Effector CD4-positive, alpha-beta T cell (primary cell): ENCODE results near the gene MYT1.
"Not testable (repeated sequence)": the region's sequence is repeated elsewhere in the genome, so short reads cannot be mapped to it uniquely, and the experiment has no call there.

ENCODE experiments used
- DNase-seq: peaks from one replicate; pipeline ENCODE4 v3.0.0-alpha.2; 2020

Gene MYT1

DNA sequence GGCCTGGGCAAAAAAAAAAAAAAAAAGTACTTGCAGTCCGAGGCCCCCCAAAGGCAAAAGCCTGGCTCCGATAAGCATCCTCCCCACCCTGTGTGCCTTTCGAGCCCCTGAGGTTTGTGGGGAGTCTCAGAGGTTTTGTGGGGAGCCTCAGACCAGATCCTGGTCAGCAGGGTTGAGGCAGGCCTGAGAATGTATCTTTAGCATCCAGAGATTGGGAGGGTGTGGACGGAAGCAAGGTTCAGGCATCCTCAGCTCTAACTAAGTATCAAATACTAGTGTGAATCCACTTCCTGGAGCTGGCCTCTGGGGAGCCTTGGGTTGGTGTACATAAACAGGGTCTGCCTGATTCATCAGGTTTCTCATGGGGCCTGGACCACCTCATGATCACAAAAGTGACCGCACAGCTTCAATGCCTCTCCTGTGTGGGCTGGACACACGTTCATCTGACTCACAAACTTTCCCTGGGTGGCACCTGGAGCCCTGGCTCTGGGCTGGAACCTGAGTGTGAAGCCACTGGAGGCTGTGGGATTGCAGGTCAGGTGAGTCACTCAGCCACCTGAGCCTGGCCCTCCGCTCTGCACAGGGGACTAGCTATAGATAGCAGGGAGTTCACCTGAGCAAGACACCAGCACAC is 115.7 kb downstream of the MYT1 start:
- DNase-seq: no peak

DNA sequence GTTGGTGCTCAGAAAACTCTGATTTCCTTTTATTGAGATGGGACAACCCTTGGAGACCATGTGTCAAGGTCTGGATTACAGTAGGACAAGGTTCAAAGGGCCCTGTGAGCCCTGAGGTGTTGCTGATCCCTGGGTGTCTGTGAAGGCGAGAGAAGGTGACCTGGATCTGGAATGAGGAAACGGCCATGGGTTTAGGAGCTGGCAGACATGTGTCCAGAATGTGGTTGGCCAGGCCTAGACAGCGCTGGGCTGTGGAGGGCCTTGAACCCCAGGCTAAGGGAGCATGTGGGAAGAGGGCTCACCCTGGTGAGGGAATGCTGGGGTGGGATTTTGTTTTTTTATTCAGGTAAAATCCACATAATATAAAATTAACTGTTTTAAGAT is 116.2 kb downstream of the MYT1 start:
- no peak for DNase-seq

DNA sequence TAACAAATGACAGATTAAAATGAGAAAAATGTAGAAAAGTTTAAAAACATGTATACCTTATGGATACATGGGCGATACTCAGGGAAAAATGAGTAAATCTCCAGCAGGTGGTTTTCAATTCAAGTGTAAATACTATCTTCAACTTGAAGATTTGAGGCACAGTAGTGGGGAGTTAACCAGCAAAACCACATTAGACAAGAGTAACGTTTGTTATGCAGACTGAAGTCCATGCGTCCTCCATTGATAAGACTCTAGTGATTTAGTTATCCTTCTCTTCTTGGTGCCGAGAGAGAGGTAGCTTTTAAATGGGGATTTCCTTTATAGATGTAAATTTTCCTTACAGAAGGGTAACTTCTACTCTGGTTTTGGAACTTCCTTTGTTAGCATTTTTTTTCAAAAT is 119.4 kb downstream of the MYT1 start:
- no peak for DNase-seq

DNA sequence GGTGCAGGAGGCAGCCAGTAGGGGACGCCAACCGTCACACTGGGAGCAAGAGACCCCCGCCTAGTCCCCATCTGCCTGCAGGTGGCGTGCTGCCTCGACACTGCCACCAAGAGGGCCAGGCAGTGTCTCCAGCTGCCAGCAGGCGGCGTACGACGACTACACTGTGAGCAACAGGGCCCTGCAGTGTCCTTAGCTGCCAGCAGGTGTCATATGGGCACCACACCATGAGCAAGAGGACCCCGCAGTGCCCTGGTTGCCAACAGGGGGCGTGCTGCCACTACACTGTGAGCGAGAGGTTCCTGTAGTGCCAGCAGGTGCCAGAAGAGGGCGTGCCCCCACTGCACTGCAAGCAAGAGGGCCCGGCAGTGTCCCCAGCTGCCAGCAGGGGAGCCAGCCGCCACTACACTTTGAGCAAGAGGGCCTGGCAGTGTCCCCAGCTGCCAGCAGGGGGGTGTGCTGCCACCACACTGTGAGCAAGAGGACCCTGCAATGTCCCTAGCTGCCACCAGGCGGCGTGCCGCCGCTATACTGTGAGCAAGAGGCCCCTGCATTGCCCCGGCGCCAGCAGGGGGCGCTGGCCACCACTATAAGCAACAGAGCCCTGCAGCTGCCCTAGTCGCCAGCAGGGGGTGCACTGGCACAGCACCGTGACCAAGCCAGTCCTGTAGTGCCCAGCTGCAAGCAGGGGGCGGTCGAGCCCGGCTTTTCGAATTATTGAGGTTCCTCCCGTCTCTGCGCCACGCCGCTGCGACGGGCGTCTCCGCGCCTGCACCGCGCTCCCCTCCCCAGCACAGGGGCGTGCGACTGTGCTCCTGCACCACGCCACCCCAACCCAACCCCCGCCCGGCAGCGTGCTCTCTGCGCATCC is 121.6 kb downstream of the MYT1 start:
- peak; percentile 45 for DNase-seq

DNA sequence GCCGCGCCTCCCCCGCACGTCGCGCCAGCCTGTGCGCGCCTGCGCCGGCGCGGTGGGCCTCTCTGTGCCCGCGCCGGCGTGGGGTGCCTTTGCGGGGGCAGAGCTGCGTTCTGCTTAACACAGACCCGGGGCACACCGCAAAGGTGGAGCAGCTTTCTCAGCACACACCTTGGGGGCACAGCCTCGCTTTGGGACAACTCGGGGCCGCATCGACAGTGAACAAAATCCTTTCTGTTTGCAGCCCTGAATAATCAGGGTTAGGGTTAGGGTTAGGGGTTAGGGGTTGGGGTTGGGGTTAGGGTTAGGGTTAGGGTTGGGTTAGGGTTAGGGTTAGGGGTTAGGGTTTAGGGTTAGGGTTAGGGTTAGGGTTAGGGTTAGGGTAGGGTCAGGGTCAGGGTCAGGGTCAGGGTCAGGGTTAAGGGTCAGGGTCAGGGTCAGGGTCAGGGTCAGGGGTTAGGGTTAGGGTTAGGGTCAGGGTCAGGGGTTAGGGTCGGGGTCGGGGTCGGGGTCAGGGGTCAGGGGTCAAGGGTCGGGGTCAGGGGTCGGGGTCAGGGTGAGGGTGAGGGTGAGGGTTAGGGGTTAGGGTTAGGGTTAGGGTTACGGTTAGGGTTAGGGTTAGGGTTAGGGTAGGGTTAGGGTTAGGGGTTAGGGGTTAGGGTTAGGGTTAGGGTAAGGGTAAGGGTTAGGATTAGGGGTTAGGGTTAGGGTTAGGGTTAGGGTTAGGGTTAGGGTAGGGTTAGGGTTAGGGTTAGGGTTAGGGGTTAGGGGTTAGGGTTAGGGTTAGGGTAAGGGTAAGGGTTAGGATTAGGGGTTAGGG is 122.4 kb downstream of the MYT1 start:
- DNase-seq: not testable (repeated sequence)

DNA sequence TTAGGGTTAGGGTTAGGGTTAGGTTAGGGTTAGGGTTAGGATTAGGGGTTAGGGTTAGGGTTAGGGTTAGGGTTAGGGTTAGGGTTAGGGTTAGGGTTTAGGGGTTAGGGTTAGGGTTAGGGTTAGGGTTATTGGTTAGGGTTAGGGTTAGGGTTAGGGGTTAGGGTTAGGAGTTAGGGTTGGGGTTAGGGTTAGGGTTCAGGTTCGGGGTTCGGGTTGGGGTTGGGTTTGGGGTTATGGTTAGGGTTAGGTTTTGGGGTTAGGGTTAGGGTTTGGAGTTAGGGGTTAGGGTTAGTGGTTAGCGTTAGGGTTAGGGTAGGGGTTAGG is 123.0 kb downstream of the MYT1 start:
- DNase-seq: not testable (repeated sequence)
